ENCODE results near the gene NDUFC1. TPM values are rescaled to one million over a fixed set of nuclear protein-coding genes. Genes with fewer than 3 reads are reported as not detected.
"Not testable (repeated sequence)": the region's sequence is repeated elsewhere in the genome, so short reads cannot be mapped to it uniquely, and the experiment has no call there.

NDUFC1 gene
- total RNA-seq, 4 donors from 2014 or later = 45.7 to 52.8 (median 50.8) TPM

- H3K27ac ChIP-seq (replicated peaks in 1 of 4) = peak overlapping the region; percentile 2 to 59 (median 45)
- no peaks in the 10 kb centered on the region for H3K9me3 ChIP-seq
- intact Hi-C loops (cut with DNase I) = no loop called here
- no peaks in the 10 kb centered on the region for H3K27me3 ChIP-seq
- no peak for DNase-seq (ENCODE audit: extremely low spot score)
- peaks cover 6 to 16% (median 11%) of the 10 kb centered on the region in 4 donors for H3K4me1 ChIP-seq
- TF ChIP-seq POLR2A (IDR thresholded peaks at IDR 0.05; ENCODE audit: low read depth) (no peak), POLR2AphosphoS5 (IDR thresholded peaks at IDR 0.05) (no peak), EP300 (IDR thresholded peaks at IDR 0.05) (no peak), CTCF (IDR thresholded peaks at IDR 0.05) (no peak)
- WGBS = 12% methylated on average over 1 of the region's 1 CpG
- H3K4me3 ChIP-seq = peak overlapping the region; percentile 44 to 52 (median 50)
- no peaks in the 10 kb centered on the region for H3K36me3 ChIP-seq
These were observed 36.1 kb downstream of the NDUFC1 start for GRCh38 chr4:139266208-139266582.

GRCh38 chr4:139265654-139266053 lies 36.6 kb downstream of the NDUFC1 start:
- TF ChIP-seq EP300 (IDR thresholded peaks at IDR 0.05) (no peak), POLR2AphosphoS5 (IDR thresholded peaks at IDR 0.05) (no peak), CTCF (IDR thresholded peaks at IDR 0.05) (no peak), POLR2A (IDR thresholded peaks at IDR 0.05; ENCODE audit: low read depth) (no peak)
- H3K27ac ChIP-seq (replicated peaks in 1 of 4) = no peak overlapping the region
- H3K36me3 ChIP-seq = no peaks in the 10 kb centered on the region
- H3K9me3 ChIP-seq = no peaks in the 10 kb centered on the region
- H3K27me3 ChIP-seq = no peaks in the 10 kb centered on the region
- no peak overlapping the region for H3K4me3 ChIP-seq
- peaks cover 6 to 16% (median 11%) of the 10 kb centered on the region in 4 donors for H3K4me1 ChIP-seq
- DNase-seq (ENCODE audit: extremely low spot score) = no peak
- intact Hi-C loops (cut with DNase I) = no loop called here
- WGBS = 55% methylated on average over 3 of the region's 3 CpGs

- Histone ChIP-seq H3K27ac (replicated peaks in 1 of 4) (no peak overlapping the region), H3K36me3 (no peaks in the 10 kb centered on the region), H3K9me3 (no peaks in the 10 kb centered on the region), H3K27me3 (no peaks in the 10 kb centered on the region), H3K4me3 (no peak overlapping the region), H3K4me1 (peaks cover 0 to 5% (median 0%) of the 10 kb centered on the region in 4 donors)
- no peak for DNase-seq (ENCODE audit: extremely low spot score)
- intact Hi-C loops (cut with DNase I) = no loop called here
- TF ChIP-seq EP300 (IDR thresholded peaks at IDR 0.05) (no peak), POLR2AphosphoS5 (IDR thresholded peaks at IDR 0.05) (no peak), CTCF (IDR thresholded peaks at IDR 0.05) (no peak), POLR2A (IDR thresholded peaks at IDR 0.05; ENCODE audit: low read depth) (no peak)
- WGBS = 40% methylated on average over 2 of the region's 2 CpGs
These were observed 45.9 kb downstream of the NDUFC1 start for GRCh38 chr4:139256349-139256748.

GRCh38 chr4:139255581-139255980 lies 46.7 kb downstream of the NDUFC1 start:
- intact Hi-C loops (cut with DNase I); H3K9me3 ChIP-seq; H3K4me3 ChIP-seq; H3K4me1 ChIP-seq; H3K27ac ChIP-seq (replicated peaks in 1 of 4); DNase-seq (ENCODE audit: extremely low spot score); H3K27me3 ChIP-seq; H3K36me3 ChIP-seq: not testable (repeated sequence)
- 93% methylated on average over 6 of the region's 6 CpGs for WGBS

GRCh38 chr4:139253713-139254112 lies 48.6 kb downstream of the NDUFC1 start:
- 68% methylated on average over 3 of the region's 3 CpGs for WGBS
- Histone ChIP-seq H3K36me3 (no peaks in the 10 kb centered on the region), H3K27ac (replicated peaks in 1 of 4) (no peak overlapping the region), H3K9me3 (no peaks in the 10 kb centered on the region), H3K27me3 (no peaks in the 10 kb centered on the region), H3K4me3 (no peak overlapping the region), H3K4me1 (peaks cover 0 to 5% (median 0%) of the 10 kb centered on the region in 4 donors)
- DNase-seq (ENCODE audit: extremely low spot score) = no peak
- TF ChIP-seq POLR2AphosphoS5 (IDR thresholded peaks at IDR 0.05) (no peak), POLR2A (IDR thresholded peaks at IDR 0.05; ENCODE audit: low read depth) (no peak), EP300 (IDR thresholded peaks at IDR 0.05) (no peak), CTCF (IDR thresholded peaks at IDR 0.05) (no peak)
- intact Hi-C loops (cut with DNase I) = no loop called here

Data from esophagus muscularis mucosa (tissue), 4 donors.